ENCODE measurements around the gene KCTD12. TPM values are rescaled to one million over a fixed set of nuclear protein-coding genes. Genes with fewer than 3 reads are reported as not detected.

KCTD12 gene
- total RNA-seq, 1 experiment from 2014 or later = 6.7 TPM

GRCh38 chr13:76879883-76880270 lies 6.3 kb downstream of the KCTD12 start (continued):
- TF ChIP-seq, protein P1, sequence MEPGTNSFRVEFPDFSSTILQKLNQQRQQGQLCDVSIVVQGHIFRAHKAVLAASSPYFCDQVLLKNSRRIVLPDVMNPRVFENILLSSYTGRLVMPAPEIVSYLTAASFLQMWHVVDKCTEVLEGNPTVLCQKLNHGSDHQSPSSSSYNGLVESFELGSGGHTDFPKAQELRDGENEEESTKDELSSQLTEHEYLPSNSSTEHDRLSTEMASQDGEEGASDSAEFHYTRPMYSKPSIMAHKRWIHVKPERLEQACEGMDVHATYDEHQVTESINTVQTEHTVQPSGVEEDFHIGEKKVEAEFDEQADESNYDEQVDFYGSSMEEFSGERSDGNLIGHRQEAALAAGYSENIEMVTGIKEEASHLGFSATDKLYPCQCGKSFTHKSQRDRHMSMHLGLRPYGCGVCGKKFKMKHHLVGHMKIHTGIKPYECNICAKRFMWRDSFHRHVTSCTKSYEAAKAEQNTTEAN (CRISPR knock-in tag; IDR thresholded peaks at IDR 0.05) = no peak
- TF ChIP-seq CREM (CRISPR knock-in tag; IDR thresholded peaks at IDR 0.05) (no peak), TCF7 (CRISPR knock-in tag; IDR thresholded peaks at IDR 0.05; ENCODE audit: low read depth) (no peak), ZNF281 (CRISPR knock-in tag; IDR thresholded peaks at IDR 0.05) (no peak)
- TF ChIP-seq, protein P2, sequence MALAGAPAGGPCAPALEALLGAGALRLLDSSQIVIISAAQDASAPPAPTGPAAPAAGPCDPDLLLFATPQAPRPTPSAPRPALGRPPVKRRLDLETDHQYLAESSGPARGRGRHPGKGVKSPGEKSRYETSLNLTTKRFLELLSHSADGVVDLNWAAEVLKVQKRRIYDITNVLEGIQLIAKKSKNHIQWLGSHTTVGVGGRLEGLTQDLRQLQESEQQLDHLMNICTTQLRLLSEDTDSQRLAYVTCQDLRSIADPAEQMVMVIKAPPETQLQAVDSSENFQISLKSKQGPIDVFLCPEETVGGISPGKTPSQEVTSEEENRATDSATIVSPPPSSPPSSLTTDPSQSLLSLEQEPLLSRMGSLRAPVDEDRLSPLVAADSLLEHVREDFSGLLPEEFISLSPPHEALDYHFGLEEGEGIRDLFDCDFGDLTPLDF (CRISPR knock-in tag; IDR thresholded peaks at IDR 0.05) = no peak

GRCh38 chr13:76879203-76879882 lies 6.9 kb downstream of the KCTD12 start:
- peaks cover 3% of the 10 kb centered on the region; the same call in 1 of the 2 replicates for H3K9me3 Mint-ChIP-seq
- H3K4me3 Mint-ChIP-seq = no peak overlapping the region
- peaks cover 3% of the 10 kb centered on the region for H3K4me1 Mint-ChIP-seq
- H3K36me3 Mint-ChIP-seq = no peaks in the 10 kb centered on the region
- no peak for ATAC-seq
- H3K27me3 Mint-ChIP-seq (ENCODE audit: low read depth) = peaks cover 9% of the 10 kb centered on the region
- DNase-seq (ENCODE audit: low spot score) = no peak
- CTCF ChIA-PET = interaction anchor here (0.6 kb wide), 1 partner anchor 145 kb away, joined by 6 read pairs; no protein-coding TSS in a partner anchor
- no peak overlapping the region for H3K27ac Mint-ChIP-seq
- POLR2A ChIA-PET = no interaction called here
- TF ChIP-seq GABPB1 (CRISPR knock-in tag; IDR thresholded peaks at IDR 0.05) (no peak), NR2C2 (CRISPR knock-in tag; IDR thresholded peaks at IDR 0.05) (no peak), ELF4 (CRISPR knock-in tag; IDR thresholded peaks at IDR 0.05; ENCODE audit: low read depth) (no peak), ATF1 (CRISPR knock-in tag; IDR thresholded peaks at IDR 0.05) (no peak), AR (CRISPR knock-in tag; IDR thresholded peaks at IDR 0.05) (no peak), ZNF416 (CRISPR knock-in tag; IDR thresholded peaks at IDR 0.05) (no peak), RELA (CRISPR knock-in tag; IDR thresholded peaks at IDR 0.05; ENCODE audit: borderline replicate concordance) (no peak), ZNF671 (CRISPR knock-in tag; IDR thresholded peaks at IDR 0.05) (no peak), NR1H2 (CRISPR knock-in tag; IDR thresholded peaks at IDR 0.05) (no peak), HMGA2 (CRISPR knock-in tag; IDR thresholded peaks at IDR 0.05) (no peak), GRHL2 (CRISPR knock-in tag; IDR thresholded peaks at IDR 0.05; ENCODE audit: insufficient replicate concordance, severe bottlenecking) (no peak), ZSCAN18 (CRISPR knock-in tag; IDR thresholded peaks at IDR 0.05) (no peak), ZBTB21 (CRISPR knock-in tag; IDR thresholded peaks at IDR 0.05; ENCODE audit: borderline replicate concordance) (no peak), NFATC4 (CRISPR knock-in tag; IDR thresholded peaks at IDR 0.05) (no peak), NFE2L1 (CRISPR knock-in tag; IDR thresholded peaks at IDR 0.05) (no peak), CDX4 (CRISPR knock-in tag; IDR thresholded peaks at IDR 0.05; ENCODE audit: borderline replicate concordance) (no peak)
- TF ChIP-seq, protein P3, sequence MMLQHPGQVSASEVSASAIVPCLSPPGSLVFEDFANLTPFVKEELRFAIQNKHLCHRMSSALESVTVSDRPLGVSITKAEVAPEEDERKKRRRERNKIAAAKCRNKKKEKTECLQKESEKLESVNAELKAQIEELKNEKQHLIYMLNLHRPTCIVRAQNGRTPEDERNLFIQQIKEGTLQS (CRISPR knock-in tag; conservative IDR thresholded peaks at IDR 0.05) = no peak
- TF ChIP-seq, protein P1 (CRISPR knock-in tag; IDR thresholded peaks at IDR 0.05) = no peak

All from WTC11 (cell line).